Right ventricle myocardium inferior (tissue), 1 donor: ENCODE results near the gene GDPD5. TPM values are rescaled to one million over a fixed set of nuclear protein-coding genes. Genes with fewer than 3 reads are reported as not detected.
A peak's percentile ranks its signal among the peaks of the same experiment; 100 is the strongest.

Experiments used
- ATAC-seq: fragments of 200-7000 bp; cut with Tn5 transposase; one replicate; pipeline ENCODE4 v1.9.1; 2020; ENCODE audit warnings: mild to moderate bottlenecking, moderate library complexity
- DNase-seq: peaks from one replicate; pipeline ENCODE4 v3.0.0; 2021; ENCODE audit errors: missing footprints
- intact Hi-C: fragments of 100-400 bp; cut with DNase I; formaldehyde crosslinking; loops from one replicate; pipeline ENCODE4 v1.11.0; 2022
- total RNA-seq: library from RNA; stranded (reverse); fragmentation: NEBNext Ultra II Directional; extraction: Animal tissue kit (Norgen Biotek cat#: 25700); gene quantifications from one replicate; pipeline ENCODE4 v1.2.1, GENCODE V29; 2021
- donor health status: DM: no; HTN: yes; CAD: no; lungs with severe emphysema.

GDPD5 gene
- total RNA-seq, 1 donor from 2014 or later = 7.7 TPM

DNA sequence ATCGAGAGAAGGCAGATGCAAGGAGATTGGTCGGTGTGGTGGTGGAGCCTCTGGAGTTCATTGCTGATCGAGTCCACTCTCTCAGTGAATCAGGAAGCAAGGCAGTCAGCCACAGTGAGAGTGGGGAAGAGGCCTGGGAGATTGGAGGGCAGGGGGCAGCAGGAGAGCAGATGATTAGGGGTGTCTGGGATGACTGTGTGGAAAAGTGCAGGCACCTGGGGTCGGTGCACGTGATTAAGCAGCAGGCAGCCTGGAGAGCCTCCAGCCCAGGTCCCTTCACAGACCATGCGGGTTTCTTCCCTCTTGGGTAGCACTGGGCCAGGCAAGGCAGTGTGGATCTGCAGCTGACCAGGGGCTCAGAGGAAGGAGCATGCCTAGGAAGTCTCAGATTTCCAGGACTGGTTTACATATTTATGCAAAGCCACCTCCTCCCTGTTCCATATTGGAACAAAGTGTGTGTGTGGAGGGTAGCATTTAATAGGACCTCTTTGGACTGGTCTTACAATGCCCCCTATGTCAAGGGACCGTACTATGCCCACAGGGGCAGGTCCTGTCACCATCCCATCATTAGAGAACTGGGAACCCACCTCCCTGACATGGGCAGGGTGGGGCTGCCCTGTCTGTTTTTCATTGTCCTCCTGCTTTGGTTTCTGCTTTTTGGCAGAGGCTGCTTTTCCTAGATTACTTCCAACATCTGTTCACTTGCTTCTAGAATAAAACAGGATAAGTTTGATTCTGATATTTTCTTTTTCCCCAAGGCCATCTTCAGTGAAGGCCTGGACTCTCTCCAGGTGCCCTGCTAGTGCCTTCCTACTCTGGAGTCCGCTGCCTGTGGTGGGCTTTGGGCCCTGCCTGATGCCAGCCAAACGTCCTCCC lies 14.0 kb upstream of the GDPD5 start:
- intact Hi-C loops = no loop called here
- no peak for DNase-seq
- ATAC-seq = no peak

DNA sequence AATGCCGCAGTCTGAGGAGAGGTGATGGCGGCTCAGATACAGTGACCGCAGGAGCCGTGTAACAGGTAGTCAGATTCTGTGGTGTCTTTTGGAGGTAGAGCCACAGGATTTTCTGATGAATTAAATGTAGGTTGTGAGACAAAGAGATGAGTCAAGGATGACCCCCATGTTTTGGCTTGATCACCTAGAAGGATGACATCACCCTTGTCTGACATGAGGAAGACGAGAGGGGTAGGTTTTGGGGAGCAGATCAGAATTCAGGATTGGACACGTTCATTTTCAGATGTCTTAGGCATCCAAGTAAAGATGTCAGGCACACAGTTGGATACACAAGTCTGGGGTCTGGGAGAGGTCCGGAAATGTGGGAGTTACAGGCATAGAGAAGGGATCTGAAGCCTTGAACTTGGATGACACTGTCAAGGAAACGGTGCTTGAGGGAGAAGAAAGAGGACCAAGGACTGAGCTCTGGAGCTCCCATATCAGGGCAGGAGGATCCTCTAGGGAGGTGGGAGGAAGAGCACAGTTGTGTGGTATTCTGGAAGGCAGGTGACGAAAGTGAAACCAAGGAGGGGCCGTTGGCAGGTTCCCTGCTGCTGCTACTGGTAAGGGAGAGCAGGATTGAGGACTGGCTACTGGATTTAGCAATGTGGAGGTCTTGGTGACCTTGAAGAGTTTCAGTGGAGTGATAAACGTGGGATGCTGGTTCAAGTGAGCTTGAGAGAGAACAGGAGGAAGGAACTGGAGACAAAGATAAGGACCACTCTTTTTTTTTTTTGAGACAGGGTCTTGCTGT lies 12.6 kb upstream of the GDPD5 start:
- intact Hi-C loops = no loop called here
- ATAC-seq (no peak), DNase-seq (no peak)

DNA sequence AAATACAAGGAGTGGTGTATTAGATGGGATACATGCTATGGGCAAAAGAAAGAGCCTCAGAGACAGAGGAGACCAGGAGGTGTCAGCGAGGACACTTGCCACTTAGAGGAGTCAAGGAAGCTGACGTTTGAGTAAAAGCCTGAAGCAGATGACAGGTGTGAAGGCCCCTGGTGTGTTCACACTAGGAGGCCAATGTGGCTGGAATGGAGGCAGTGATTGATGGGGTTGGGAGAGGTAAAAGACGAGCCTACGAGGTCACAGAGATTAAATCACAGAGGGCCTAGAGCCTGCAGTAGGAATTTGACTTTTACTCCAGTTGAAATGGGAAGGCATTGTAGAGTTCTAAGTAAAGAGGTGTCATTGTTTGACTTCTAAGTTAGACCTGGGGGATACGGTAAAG lies 12.0 kb upstream of the GDPD5 start:
- no peak for ATAC-seq

DNA sequence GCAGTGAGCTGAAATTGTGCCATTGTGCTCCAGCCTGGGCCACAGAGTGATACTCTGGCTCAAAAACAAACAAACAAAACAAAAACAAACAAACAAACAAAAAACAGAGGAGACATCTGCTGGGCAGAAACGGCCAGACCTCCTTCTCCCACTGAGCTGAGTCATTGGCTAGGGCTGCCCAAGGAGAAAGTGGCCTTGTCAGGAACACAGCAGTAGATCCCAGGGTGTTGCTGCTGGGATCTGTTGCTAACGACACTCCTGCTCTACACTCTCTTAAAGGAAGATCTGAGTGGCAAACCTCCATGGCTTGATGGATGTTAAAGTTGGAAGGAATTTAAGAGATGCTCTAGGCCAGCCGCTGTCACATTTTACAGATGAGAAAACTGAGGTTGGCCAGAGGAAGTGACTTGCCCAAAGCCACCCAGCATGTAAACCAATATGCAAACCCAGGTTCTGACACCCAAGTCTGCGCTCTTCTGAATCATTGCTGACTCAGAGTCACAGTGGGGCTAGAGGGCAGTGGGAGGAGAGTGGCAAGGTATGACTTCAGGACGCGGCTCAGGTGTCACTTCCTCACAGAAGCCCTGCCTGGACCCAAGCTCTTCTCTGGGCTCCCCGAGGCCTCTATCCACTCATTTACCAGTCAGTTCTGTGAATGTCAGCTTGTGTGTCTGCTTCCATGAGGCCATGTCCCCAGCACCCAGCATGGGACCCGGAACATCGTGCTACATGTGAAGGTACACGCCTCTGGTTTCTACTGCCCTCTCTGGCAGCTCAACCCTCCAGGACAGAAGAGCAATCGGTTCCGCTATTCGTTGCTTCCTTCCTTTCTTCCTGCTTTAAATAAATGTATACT lies 11.3 kb upstream of the GDPD5 start:
- ATAC-seq (no peak), DNase-seq (no peak)
- intact Hi-C loops = no loop called here

More for the DNA sequence above, 12.0 kb upstream of the GDPD5 start:
- intact Hi-C loops = no loop called here
- no peak for DNase-seq

DNA sequence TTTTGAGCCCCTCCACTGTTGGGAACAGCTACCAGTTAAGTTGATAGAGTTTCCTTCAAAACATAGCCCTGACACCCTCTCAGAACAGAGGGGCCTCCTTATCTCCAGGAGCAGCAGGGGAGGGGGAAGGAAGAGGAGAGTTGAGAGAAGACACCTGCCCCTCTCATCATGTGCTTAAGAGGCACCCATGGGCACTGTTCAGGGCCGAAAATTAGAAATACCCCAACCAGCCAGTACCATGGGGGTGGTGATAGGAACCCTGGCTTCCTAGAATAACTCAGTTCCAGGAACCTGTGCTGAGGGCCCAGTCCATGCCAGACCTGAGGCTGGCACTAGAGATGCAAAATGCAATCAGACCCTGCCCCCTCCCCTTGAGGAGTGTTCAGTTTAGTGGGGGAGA lies 9.3 kb upstream of the GDPD5 start:
- ATAC-seq (no peak), DNase-seq (no peak)
- intact Hi-C loops = no loop called here

DNA sequence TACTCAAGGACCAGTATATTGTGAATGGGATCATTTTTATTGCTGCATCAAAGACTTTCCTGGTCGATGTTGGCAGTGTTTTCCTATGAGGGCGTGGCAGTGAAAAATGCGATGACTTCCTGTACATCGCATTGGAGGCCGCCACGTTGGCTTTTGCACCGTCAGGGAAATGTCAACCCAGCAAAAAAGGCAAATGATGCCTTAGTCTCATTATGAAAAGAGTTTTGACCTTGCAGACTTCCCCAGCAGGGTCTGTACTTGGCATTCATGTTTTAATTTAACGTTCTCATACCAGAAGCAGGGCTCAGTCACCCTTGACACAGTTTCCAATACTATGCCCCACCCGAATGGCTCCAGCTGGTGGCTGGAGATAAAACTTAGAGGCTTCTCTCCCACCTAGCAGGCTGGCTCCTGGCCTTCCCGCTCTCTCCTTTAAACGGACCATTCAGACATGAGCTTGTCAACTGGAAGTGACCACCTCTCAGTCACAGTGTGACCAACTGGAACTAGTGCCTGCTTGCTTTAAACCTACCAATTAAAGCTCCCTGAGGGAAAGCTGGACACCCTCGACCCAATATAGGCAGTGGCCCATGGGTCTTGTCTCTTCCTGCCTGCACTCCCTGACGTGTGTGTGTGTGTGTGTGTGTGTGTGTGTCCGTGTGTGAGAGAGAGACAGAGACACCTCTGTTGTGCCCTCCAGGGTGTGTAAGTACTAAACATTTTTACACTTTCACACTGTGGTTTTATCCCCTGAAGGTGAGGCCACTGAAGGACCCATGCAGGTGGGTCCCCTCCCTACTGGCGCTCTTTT lies 8.7 kb upstream of the GDPD5 start:
- intact Hi-C loops = loop anchor here (5.0 kb wide), 1 partner anchor 252 kb away; no protein-coding TSS in a partner anchor
- ATAC-seq (no peak), DNase-seq (no peak)

DNA sequence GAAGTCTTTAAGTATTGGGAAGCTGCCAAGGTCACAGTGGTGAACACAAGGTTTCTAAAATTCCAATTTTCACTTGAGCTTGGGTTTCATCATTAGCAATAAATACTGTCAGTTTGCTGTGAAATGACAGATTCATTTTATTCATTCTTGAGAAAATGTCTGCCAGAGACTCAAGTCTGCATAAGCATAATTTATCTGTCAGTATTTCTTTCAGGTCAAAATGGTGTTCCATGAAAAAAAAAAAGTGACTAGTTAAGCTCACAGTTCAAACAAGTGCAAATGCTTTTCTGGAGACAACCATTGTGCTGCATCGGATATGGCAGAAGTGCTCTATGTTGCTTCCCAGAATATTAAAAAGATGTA lies 8.1 kb upstream of the GDPD5 start:
- intact Hi-C loops = loop anchor here (2.0 to 5.0 kb wide), 2 partner anchors 145 to 252 kb away; no protein-coding TSS in a partner anchor
- DNase-seq (no peak), ATAC-seq (no peak)

DNA sequence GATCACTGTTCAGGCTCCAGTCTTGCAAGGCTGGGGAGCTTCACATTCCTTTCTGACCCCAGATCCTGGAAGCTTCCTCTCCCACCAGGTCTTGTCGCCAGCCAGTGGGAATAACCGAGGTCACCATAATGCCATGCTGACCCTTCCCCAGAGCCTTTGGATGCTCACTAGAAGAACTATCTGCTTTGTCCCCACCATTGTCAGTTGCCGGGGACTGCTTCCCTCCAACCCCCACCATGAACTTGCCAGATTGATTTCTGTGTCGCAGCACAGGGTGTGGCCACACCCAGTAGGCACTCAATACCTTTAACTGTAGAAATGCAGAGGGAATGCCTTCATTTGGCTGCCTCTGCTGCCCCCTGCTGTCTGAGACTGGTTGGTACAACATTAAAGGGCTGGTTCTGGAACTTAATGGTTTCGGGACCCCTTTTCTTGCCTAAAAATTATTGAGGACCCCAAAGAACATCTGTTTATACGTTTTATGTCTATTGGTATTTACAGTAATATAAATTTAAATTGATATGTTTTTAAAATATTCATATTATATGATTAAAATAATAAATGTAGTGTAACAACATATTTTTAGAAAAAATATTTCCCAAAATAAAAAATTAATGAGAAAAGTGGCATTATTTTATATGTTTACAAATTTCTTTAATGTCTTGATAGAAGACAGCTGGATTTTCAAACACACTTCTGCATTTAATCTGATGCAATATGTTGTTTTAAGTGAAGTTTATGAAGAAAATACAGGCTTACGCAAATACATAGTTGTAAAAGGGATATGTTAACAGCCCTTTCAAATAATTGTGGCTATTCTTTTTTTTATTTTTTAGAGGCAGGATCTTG lies 6.7 kb upstream of the GDPD5 start:
- peak; percentile 72 for DNase-seq
- intact Hi-C loops = loop anchor here (1.0 to 5.0 kb wide), 3 partner anchors 87 to 250 kb away; no protein-coding TSS in a partner anchor
- ATAC-seq = peak; percentile 45

DNA sequence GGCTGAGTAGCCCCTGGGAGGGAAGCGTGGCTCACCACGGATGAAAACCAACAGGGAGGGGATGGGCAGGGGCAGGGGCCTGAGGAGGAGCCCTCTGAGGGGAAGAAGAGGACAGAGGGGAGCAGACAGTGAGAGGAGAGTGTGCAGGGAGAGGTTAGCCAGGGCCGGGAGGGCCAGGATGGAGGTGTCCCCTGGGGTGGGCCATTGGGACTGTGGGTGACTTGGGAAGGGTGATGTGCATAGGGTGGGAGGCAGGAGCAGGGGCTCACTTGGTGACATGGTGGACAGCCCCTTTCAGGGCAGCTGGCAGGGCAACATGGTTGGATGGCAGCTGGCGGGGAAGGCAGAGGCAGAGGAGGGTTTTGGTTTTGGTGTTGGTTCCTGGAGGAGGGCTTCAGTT lies 5.6 kb upstream of the GDPD5 start:
- intact Hi-C loops = loop anchor here (5.0 kb wide), 1 partner anchor 249 kb away; no protein-coding TSS in a partner anchor
- no peak for ATAC-seq

DNA sequence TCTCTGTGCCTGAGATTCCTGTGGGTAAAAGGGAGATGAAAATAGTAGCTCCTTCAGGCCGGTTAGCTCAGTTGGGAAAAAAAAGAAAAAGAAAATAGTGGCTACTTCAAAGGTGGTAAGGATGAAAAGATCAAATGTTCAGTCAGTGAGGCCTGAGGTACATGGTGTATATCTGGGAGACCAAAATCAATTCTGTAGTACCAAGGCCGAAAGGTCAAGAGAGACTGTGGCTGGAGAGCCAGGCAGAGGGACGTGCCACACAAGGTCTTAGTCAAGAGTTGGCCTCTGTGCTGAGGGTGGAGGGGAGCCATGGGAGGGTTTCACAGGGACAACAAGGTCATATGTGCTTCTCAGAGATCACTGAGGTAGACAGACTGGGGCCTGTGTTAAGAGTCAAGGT lies 4.8 kb upstream of the GDPD5 start:
- intact Hi-C loops = loop anchor here (5.0 kb wide), 1 partner anchor 248 kb away; no protein-coding TSS in a partner anchor
- no peak for ATAC-seq

More for the DNA sequence above, 5.6 kb upstream of the GDPD5 start:
- DNase-seq = no peak

DNA sequence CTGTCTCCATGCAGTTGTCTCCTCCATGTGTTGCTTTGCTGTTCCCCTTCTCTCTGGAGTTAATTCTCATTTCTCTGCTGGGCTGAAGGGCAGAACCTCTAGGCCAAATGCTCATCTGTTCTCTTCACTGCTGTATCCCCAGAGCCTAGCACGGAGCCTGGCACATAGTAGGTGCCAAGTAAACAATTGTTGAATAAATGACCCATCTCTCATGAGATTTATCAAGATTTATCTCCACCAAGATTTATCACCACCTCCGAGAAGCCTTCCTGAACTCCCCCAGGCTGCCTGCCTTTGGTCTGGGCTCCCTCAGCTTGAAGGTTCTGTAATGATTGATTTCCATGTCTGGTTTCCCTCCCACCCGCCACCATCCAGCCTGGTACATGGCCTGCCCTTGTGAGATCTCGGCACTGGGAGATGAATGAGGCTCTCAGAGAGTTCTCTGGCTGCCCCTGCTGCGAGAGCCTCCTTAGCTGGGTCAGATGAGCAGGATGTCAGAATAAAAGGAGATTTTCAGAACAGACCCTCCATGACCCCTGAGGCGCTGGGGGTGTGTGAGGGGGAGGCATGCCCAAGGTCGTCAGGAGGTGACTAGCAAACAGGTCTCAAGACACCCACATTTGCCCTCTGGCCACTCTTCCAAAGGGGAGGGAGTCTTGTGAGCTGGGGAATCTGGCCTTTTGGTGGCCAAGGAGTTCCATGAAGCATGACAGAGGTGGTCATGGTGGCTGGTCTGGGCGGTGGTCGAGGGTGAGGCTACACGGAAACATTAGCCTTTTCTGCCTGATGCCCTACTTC lies 2.4 kb upstream of the GDPD5 start:
- DNase-seq (no peak), ATAC-seq (no peak)
- intact Hi-C loops = no loop called here

More for the DNA sequence above, 4.8 kb upstream of the GDPD5 start:
- no peak for DNase-seq

DNA sequence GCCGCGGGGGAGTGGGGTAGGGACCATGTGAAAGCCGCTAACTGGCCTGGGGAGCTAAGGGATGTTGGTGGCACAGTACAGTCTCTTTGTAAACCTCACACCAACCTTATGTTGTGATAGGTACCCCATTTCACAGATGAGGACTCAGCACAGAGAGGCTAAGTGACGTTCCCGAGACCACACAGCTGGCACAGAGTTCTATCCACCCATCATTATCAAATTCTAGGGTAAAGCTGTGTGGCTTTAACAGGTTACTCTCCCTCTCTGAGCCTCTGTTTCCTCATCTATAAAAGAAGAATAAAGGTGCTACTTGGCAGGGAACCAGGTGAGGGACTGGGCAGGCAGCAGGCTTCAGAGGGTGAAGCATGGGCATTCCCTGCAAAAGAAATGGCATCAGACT lies 1.4 kb upstream of the GDPD5 start:
- DNase-seq (no peak), ATAC-seq (no peak)
- intact Hi-C loops = no loop called here

DNA sequence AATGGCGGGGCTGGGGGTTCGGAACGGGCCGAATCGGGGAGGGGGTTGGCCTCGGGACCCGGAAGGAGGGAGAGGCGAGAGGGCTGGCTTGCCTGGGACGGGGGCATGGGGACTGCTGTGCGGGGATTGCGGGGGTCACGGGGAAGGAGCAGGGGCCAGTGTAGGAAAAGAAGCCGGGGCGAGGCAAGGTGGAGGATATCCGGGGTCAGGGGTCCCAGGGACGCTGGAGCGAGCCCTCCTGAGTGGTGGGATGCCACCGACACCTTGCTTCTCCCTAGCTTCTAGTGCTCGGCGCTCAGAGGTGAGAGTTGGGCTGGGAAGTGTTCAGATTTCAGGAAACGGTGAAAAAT lies 426 bp upstream of the GDPD5 start:
- ATAC-seq (no peak), DNase-seq (no peak)
- intact Hi-C loops = no loop called here

DNA sequence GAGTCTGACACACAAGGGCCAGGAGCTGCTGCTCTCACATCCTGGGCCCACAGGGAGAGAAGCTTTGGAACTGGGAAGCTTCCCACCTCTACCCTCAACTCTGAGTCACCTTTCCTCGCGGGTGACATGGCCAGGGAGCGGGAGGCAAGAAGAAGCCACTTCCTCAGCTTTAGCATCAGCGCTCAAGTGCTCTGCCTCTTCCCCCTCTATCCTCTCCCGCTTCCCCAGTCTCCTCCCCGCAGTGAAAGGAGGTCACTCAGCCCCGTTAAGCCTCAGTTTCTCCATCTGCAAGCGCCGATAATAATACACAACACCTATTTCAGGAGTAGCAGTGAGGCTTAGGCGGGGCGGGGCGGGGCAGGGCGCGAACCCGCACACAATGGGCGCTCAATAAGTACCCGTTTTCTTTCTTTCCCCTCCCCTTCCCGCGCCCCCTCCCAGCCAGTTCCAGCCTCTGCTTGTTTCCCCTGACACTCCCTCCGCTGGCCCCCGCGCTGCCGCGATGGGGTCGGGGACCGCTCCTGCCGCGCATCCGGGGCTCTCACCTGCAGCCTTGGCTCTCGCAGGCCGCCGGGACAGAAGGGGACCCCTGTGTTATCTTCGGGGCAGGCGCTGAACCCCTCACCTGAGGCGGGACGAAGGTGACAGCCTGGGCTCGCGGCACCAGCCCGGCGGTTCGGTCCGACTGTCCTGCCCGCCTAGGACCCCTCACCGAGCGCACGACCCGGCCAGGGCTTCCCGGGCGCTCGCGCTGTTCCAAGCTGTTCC lies 892 bp downstream of the GDPD5 start:
- no peak for ATAC-seq
- intact Hi-C loops = loop anchor here (1.0 kb wide), 2 partner anchors 48 to 80 kb away; no protein-coding TSS in a partner anchor
- DNase-seq = no peak

DNA sequence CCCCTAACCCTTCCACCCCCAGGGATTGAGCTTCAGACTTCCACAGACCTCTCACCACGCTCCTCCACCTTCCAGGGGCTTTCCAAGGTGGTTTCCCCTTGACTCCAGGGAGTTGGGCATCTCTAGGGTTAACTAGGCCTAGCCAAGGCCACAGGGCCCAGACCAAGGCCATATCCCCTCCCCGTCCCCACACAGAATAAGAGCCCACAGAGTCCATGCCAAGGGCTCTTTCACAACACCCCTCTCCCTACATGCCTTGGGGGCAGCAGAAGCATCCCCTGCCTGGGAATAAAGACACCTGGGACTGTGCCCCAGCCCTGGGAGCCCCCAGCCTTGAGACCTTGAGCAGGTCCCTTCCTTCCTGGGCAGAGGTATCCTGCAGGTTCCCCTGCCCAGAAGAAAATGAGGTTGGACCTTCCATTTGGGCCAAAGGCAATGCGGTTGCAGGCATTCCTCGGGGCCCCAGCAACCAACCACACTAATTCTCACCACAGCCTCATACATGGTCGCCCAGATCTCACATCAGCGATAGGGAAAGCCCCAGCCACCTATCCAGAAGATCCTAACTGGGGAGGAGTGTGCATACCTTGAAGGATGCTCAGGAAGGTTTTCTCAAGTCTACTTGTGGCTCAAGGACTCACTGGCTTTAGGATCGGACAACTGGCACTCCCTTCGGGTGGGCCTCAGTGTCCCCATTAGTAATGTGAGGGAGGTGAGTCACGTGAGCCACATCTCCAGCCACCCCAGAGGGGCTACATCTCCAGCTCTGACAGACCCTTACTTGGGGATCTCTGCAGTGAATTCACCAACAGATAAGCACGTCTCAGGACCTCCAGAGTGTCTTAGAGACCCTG lies 1.7 kb downstream of the GDPD5 start:
- DNase-seq (no peak), ATAC-seq (no peak)
- intact Hi-C loops = no loop called here
